Brain pericyte (primary cell): ENCODE data around the gene FOXI3.
"Not testable (repeated sequence)": the region's sequence is repeated elsewhere in the genome, so short reads cannot be mapped to it uniquely, and the experiment has no call there.

ENCODE experiments used
- DNase-seq: peaks from one replicate; pipeline ENCODE4 v3.0.0-alpha.2; 2012; ENCODE audit warnings: low read depth, low spot score

FOXI3 gene

GRCh38 chr2:88442061-88442460 is 10.4 kb downstream of the FOXI3 start:
- no peak for DNase-seq

GRCh38 chr2:88437010-88437409 is 15.5 kb downstream of the FOXI3 start:
- DNase-seq = no peak

GRCh38 chr2:88429929-88430328 is 22.6 kb downstream of the FOXI3 start:
- no peak for DNase-seq

- DNase-seq = no peak
These were observed 28.8 kb downstream of the FOXI3 start for GRCh38 chr2:88423733-88424132.

GRCh38 chr2:88419051-88419450 is 33.4 kb downstream of the FOXI3 start:
- DNase-seq = not testable (repeated sequence)

GRCh38 chr2:88416016-88416663 is 36.4 kb downstream of the FOXI3 start:
- no peak for DNase-seq

- DNase-seq = not testable (repeated sequence)
These were observed 43.6 kb downstream of the FOXI3 start for GRCh38 chr2:88408870-88409269.

- DNase-seq = no peak
These were observed 52.3 kb downstream of the FOXI3 start for GRCh38 chr2:88400037-88400767.

GRCh38 chr2:88398180-88398579 is 54.3 kb downstream of the FOXI3 start:
- DNase-seq = no peak
